MM.1S (cell line): ENCODE data around the gene SMC3.

ENCODE experiments used
- DNase-seq: peaks from one replicate; pipeline ENCODE4 v3.0.0-alpha.2; 2015
- H2AFZ ChIP-seq: fragments of 300-600 bp; sonication (generic); 2 replicates; pipeline ENCODE4 v1.6.0; 2016; ENCODE audit warnings: antibody characterized with exemption, low read length
- H3F3A ChIP-seq: fragments of 300-600 bp; sonication (generic); 2 replicates; pipeline ENCODE4 v1.6.1; 2016; ENCODE audit warnings: mild to moderate bottlenecking, antibody characterized with exemption, low read length, moderate library complexity, mixed read lengths; ENCODE audit not compliant: insufficient read depth
- H3K27ac ChIP-seq: fragments of 300-600 bp; sonication (generic); 2 replicates; pipeline ENCODE4 v1.5.1; 2016; ENCODE audit warnings: mild to moderate bottlenecking, low read length
- H3K27me3 ChIP-seq: fragments of 300-600 bp; sonication (generic); replicated peaks from 2 replicates; pipeline ENCODE4 v1.6.0; 2016; ENCODE audit warnings: low read length; ENCODE audit not compliant: insufficient read depth
- H3K36me3 ChIP-seq: fragments of 300-600 bp; sonication (generic); replicated peaks from 2 replicates; pipeline ENCODE4 v1.6.1; 2016; ENCODE audit warnings: mild to moderate bottlenecking, low read length, mixed read lengths; ENCODE audit not compliant: insufficient read depth
- H3K4me1 ChIP-seq: fragments of 300-600 bp; sonication (generic); 2 replicates; pipeline ENCODE4 v1.6.1; 2016; ENCODE audit warnings: low read length, mixed read lengths
- H3K4me2 ChIP-seq: fragments of 300-600 bp; sonication (generic); 2 replicates; pipeline ENCODE4 v1.6.0; 2016; ENCODE audit warnings: low read depth, low read length
- H3K4me3 ChIP-seq: fragments of 300-600 bp; sonication (generic); 2 replicates; pipeline ENCODE4 v1.5.1; 2016; ENCODE audit warnings: low read length, mixed read lengths
- H3K79me2 ChIP-seq: fragments of 300-600 bp; sonication (generic); 2 replicates; pipeline ENCODE4 v1.6.1; 2016; ENCODE audit warnings: mixed run types, low read length, mixed read lengths
- H3K9ac ChIP-seq: fragments of 300-600 bp; sonication (generic); 2 replicates; pipeline ENCODE4 v1.6.1; 2016; ENCODE audit warnings: low read length, mixed read lengths
- H3K9me2 ChIP-seq: fragments of 300-600 bp; sonication (generic); replicated peaks from 2 replicates; pipeline ENCODE4 v1.6.1; 2016; ENCODE audit warnings: mild to moderate bottlenecking, low read length, mixed read lengths; ENCODE audit not compliant: insufficient read depth
- H3K9me3 ChIP-seq: fragments of 300-600 bp; sonication (generic); replicated peaks from 2 replicates; pipeline ENCODE4 v1.6.1; 2016; ENCODE audit warnings: mild to moderate bottlenecking, low read length, mixed read lengths; ENCODE audit not compliant: insufficient read depth
- H4K20me1 ChIP-seq: fragments of 300-600 bp; sonication (generic); 2 replicates; pipeline ENCODE4 v1.6.1; 2016; ENCODE audit warnings: mild to moderate bottlenecking, low read length, moderate library complexity, mixed read lengths; ENCODE audit not compliant: insufficient read depth
- CTCF ChIP-seq: fragments of 300-600 bp; sonication (generic); IDR thresholded peaks from 2 replicates; pipeline ENCODE4 v1.5.1; 2016; ENCODE audit warnings: antibody characterized with exemption, low read length, mixed read lengths
- EZH2 ChIP-seq: fragments of 300-600 bp; sonication (generic); optimal IDR thresholded peaks from 2 replicates; pipeline ENCODE3; 2017; ENCODE audit warnings: low read depth, mild to moderate bottlenecking, antibody characterized with exemption, low read length, mixed read lengths
- EZH2phosphoT487 ChIP-seq: fragments of 300-600 bp; sonication (generic); IDR thresholded peaks from 2 replicates; pipeline ENCODE4 v1.6.1; 2018; ENCODE audit warnings: antibody characterized with exemption, low read length

The SMC3 gene

GRCh38 chr10:110584006-110584405 is 16.5 kb downstream of the SMC3 start:
- no peak for DNase-seq
- no peaks in the 10 kb centered on the region for H3F3A ChIP-seq
- no peak for TF ChIP-seq CTCF
- TF ChIP-seq EZH2: no peak
- no peak for TF ChIP-seq EZH2phosphoT487
- no peak overlapping the region for H3K27ac ChIP-seq
- no peak overlapping the region for H2AFZ ChIP-seq
- peaks cover 59% of the 10 kb centered on the region for H3K79me2 ChIP-seq
- no peak overlapping the region for H3K4me2 ChIP-seq
- no peaks in the 10 kb centered on the region for H3K9me2 ChIP-seq
- no peak overlapping the region for H3K9ac ChIP-seq
- peaks cover 43% of the 10 kb centered on the region; the same call in 1 of the 2 replicates for H3K36me3 ChIP-seq
- H3K27me3 ChIP-seq: no peaks in the 10 kb centered on the region
- no peaks in the 10 kb centered on the region for H4K20me1 ChIP-seq
- H3K4me3 ChIP-seq: no peak overlapping the region
- no peaks in the 10 kb centered on the region for H3K9me3 ChIP-seq
- H3K4me1 ChIP-seq: no peaks in the 10 kb centered on the region

GRCh38 chr10:110591760-110592159 is 24.3 kb downstream of the SMC3 start:
- no peaks in the 10 kb centered on the region for H3K9me3 ChIP-seq
- DNase-seq: no peak
- H3K79me2 ChIP-seq: peaks cover 31% of the 10 kb centered on the region
- no peak for TF ChIP-seq EZH2phosphoT487
- TF ChIP-seq CTCF: no peak
- TF ChIP-seq EZH2: no peak
- no peaks in the 10 kb centered on the region for H3K9me2 ChIP-seq
- no peaks in the 10 kb centered on the region for H3K4me1 ChIP-seq
- H3K27me3 ChIP-seq: no peaks in the 10 kb centered on the region
- H3F3A ChIP-seq: 0 out of 2 replicates have a peak, but pooled peaks cover 3% of the 10 kb centered on the region
- no peak overlapping the region for H3K9ac ChIP-seq
- no peak overlapping the region for H3K4me3 ChIP-seq
- peaks cover 33% of the 10 kb centered on the region for H3K36me3 ChIP-seq
- H3K4me2 ChIP-seq: no peak overlapping the region
- no peaks in the 10 kb centered on the region; the same call in 1 of the 2 replicates for H4K20me1 ChIP-seq
- no peak overlapping the region for H2AFZ ChIP-seq
- no peak overlapping the region for H3K27ac ChIP-seq

GRCh38 chr10:110597476-110597875 is 30.0 kb downstream of the SMC3 start:
- Histone ChIP-seq H3K4me3 (no peak overlapping the region), H3K9me3 (no peaks in the 10 kb centered on the region), H3K27ac (no peak overlapping the region), H3F3A (peaks cover 24% of the 10 kb centered on the region), H3K79me2 (peaks cover 10% of the 10 kb centered on the region; the same call in 1 of the 2 replicates), H3K9me2 (no peaks in the 10 kb centered on the region), H2AFZ (no peak overlapping the region), H3K27me3 (no peaks in the 10 kb centered on the region), H3K4me1 (peaks cover 9% of the 10 kb centered on the region; the same call in 1 of the 2 replicates), H3K4me2 (no peak overlapping the region), H4K20me1 (peaks cover 8% of the 10 kb centered on the region; the same call in 1 of the 2 replicates), H3K9ac (no peak overlapping the region), H3K36me3 (peaks cover 21% of the 10 kb centered on the region)
- TF ChIP-seq EZH2phosphoT487 (no peak), CTCF (no peak)
- DNase-seq: no peak
